ENCODE data around the gene PRIMPOL.

The PRIMPOL gene

DNA sequence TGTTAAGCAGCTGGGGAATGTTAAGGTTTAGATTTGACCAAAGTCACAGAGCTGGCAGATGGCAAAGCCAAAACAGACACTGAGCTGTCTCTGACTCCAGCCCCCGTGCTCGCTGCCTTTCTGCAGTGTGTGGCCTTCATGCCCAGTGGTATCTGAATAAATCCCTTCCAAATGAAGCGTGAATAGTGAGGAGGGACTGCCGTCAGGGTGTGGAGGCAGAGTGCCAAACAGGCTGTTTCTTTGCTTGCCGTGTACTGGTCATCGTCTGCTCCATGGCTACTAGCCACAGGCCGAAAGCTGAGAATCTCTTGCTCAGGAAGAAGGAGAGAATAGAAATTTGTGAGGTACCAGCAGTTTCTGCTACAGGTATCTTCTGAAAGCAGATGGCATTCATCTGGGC, 19.7 kb downstream of the PRIMPOL start:
- DNase-seq, result no peak

DNA sequence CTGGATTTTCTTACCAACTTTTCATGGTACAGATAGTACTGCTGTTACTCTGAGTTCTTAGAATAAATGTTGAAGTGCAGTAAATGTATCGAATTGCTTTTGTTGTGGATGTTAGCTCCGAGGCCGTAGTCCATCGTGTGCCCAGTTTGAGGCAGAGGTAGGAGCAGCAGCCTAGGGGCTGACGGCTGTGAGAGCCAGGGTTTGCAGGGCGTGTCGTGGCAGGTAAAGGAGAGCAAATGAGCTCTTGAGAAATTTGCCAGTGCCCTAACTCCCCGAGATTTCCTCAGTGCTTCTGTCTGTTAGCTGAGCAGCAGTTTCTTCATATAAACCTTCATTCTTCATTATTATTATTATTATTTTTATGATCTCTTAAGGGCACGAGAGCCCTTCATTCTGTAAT, 21.6 kb downstream of the PRIMPOL start:
- no peak for DNase-seq

DNA sequence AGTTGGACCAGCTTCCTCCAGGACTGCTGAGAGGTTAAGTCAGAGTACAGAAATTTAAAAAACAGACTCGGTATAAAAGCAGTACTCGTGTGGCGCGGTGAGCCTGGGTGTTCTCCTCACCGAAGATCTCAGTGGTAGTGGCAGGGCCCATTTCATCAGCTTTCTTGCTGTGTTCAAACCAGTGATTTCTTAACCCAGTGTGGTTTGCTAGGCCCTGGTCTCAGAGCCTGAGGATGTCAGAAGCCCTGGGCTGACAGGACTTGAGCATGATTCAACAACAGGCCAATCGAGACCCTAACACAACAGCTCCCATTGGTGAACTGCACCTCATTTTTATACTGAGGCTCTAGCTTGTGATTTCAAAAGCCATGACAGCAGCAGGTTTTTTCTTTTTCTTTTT, 23.2 kb downstream of the PRIMPOL start:
- DNase-seq, result no peak

DNA sequence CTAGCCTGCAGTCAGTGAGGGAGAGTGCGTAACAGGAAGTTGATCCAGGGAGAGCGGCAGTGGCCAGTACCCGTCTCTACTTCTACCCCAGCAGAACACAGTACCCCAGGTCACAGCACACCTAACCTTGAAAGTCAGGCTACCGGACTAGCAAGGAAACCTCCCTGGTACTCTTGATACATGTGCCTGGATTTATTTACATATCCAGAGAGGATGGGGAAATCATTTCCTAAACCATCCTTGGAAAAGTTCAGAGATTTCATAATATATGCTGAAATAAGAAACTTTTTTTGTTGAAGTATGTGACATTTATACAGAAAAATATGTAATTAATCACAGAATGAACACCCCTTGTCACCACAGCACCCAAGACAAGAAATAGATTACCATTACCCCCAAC, 24.5 kb downstream of the PRIMPOL start:
- DNase-seq, result no peak

DNA sequence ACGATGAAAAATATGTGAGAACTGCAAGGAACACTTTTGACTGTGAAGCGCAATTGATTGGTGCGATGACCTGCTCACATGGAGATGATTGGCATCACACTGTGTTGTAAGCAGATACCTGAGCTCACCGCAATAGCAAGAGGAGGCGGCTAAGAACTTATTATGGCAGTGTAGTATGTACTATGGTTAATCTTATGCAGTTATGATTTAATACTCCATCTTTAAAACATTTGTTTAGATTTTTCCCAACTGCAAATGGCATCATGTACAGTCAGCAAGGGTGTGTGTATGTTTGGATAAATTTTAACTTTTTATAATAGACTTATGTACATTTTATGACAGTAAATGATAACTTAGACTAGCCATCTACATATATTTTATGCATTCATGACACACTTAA, 25.5 kb downstream of the PRIMPOL start:
- DNase-seq, result no peak

DNA sequence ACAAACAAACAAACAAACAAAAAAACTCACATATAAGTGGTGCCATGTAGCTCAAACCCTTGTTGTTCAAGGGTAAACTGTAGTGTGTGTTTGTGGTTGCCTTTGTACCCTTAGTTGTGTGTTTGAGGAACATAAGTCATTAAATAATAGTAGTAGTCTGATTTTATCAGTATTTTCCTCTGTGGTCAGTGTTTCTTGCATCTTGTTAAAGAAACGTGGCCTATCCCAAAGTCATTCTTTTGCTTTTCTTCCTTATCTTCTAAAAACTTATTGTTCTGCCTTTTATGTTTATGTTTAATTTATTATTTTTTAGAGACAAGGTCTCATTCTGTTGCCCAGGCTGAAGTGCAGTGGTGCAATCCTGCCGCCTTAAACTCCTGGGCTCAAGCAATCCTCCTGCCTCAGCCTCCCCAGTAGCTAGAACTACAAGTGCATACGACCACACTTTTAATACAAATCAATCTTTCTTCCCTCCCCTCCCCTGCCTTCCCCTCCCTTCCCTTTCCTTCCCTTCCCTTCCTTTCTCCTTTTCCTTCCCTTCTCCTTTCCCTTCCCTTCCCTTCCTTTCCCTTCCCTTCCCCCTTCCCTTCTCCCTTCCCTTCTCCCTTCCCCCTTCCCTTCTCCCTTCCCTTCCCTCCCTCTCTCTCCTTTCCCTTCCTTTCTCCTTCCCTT, 26.4 kb downstream of the PRIMPOL start:
- no peak for DNase-seq

DNA sequence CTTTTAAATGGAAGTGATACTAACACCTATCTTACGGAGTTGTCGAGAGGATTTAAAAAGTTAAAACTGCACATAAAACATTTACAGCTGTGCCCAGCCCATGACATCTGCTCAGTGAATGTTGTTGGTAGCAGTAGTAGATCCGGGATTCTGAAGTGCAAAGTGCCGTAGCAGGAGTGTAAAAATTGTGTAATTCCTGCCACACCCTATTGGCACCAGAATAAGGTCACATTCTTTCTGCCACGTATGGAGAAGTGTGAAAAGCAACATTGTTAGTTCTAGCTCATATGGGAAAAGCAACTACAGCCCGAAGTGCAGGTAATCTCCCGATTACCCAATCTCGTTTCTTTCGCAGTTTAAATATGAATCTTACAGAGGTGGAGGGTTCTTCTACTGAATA, 31.2 kb downstream of the PRIMPOL start:
- no peak for DNase-seq

DNA sequence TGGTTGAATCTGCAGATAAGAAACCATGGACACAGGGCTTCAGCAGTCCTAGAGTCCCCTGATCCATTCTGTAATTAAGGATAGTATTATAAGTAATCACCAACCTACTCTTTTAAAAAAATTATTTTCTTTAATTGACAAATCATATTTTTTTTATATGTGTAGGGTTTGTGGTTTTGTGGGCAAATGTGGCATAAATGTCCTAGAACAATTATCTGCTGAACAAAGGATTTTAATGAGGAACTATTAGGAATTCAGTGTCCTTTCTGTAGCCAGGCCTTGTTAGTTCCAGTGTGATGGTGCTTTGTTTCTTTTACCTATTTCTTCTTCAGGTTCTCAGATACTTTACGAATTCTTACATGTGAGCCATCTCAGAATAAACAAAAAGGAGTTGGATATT, 32.4 kb downstream of the PRIMPOL start:
- no peak for DNase-seq

DNA sequence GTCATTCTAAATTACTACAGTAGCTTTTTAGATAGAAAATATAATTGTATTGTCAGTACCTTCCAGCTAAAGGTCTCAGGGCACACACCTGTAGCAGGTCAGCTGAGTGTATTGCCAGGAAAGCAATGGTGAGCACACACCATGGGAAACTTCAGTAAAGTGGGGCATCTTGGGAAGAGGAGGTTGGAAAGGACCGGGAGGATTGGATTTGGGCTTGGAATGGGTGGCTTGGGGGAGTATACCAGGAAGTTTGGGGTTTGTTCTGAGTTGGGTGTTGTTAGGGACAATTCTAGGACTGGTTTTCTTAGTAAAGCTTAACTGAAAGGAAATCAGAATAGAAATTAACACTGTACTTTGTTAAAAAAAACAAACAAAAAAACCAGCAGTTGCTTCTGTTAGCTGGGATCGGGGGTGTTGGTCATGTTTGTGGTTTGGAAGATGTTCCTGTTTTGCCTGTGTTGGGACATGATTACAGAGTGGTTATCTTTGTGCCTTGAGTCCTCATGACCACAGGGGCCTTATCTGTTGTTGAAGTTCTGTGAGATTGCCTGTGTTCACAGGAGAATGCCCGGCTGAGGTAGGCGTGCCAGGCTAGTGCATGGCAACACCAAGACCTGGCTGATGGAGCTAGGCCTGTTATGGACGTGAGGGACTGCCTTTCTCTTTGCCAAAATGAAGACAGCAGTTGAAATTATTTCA, 35.1 kb downstream of the PRIMPOL start:
- DNase-seq, result no peak

DNA sequence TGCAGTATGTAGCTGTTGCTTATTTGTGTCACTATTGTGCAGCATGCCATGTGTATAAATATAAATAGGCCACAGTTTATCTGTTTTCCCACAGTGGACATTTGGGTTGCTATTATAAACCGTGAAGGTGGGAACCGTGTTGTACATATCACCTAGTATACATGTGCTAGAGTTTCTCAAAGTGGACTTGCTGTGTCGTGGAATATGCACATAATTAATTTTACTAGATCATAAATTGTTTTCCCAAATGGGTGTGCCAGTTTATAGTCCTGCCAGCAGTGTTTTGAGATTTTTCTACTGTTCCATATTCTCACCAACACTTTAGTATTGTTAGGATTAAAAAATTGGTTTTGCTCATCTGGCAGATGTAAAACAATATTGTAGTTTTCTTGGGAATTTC, 38.5 kb downstream of the PRIMPOL start:
- DNase-seq, result no peak

DNA sequence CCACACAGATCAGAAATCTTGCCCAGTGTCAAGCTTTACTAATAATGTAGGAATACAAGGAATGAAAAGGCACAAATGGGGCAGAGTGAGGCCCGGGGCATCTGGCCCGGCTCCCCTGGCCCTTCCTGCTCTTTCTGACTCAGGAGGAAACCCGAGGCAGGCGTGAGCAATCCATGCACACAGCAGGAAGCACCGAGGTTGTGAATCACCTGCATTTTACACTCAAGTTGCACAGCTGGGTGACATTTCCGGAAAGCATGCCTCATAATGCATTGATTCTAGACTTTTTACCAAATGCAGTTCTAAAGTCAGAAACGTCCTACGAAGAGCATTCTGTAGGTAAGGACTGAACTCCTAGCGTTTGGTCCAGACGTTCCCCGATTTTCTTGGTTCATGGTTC, 38.9 kb downstream of the PRIMPOL start:
- DNase-seq, result no peak

DNA sequence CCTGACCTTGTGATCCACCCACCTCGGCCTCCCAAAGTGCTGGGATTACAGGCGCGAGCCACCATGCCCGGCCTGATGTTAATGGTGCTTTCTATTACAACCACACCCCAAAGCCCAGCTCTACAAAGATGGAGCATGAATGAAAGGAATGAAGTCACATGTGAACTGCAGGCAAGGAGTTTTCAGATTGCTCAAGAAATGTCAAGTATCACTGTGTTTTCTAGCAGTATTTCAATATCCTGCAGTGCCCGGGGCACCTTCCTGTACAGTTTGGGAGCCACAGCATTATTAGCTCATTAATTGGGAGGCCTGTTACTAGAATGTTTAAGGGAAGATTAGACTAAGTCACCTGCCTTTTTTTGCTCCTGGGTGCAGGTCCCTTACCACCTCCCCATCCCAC, 40.1 kb downstream of the PRIMPOL start:
- no peak for DNase-seq

DNA sequence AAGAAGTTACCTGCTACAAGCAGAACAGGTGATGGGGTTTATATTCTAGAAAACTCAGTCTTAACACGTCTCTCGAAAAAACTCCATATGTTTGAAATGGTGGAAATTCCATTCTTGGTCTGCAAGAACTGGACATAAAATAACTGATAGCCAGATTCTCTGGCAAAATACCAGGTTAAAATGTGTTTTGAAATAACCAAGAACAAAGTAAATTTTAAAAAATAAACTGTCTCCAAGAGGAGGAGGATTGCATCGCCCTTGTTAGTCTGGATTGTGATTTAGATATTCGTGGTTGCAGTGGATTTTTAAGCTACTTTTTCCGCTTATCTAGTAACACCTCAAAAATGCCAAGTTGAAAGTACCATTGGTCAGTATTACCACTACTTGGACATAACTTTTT, 43.5 kb downstream of the PRIMPOL start:
- no peak for DNase-seq

DNA sequence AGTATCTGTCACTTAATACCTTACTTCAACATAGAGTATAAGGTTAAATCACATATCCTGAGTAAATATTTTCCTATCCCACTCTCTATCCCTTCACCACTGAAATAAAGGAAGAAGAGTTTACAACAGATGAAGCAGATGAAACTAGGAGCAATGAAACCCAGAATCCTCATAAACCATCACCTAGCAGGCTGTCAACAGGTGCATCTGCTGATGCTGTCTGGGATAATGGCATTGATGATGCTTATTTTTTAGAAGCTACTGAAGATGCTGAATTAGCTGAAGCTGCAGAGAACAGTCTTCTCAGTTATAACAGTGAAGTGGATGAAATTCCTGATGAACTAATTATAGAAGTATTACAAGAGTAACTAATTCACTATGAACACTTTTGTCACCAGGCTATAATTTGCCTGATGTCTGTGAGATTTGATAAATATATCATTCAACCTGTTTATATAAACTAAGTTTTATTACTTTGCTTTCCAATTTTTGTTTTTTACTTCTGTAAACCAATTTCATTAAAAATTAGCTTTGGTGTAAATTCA, 44.9 kb downstream of the PRIMPOL start:
- DNase-seq, result no peak

DNA sequence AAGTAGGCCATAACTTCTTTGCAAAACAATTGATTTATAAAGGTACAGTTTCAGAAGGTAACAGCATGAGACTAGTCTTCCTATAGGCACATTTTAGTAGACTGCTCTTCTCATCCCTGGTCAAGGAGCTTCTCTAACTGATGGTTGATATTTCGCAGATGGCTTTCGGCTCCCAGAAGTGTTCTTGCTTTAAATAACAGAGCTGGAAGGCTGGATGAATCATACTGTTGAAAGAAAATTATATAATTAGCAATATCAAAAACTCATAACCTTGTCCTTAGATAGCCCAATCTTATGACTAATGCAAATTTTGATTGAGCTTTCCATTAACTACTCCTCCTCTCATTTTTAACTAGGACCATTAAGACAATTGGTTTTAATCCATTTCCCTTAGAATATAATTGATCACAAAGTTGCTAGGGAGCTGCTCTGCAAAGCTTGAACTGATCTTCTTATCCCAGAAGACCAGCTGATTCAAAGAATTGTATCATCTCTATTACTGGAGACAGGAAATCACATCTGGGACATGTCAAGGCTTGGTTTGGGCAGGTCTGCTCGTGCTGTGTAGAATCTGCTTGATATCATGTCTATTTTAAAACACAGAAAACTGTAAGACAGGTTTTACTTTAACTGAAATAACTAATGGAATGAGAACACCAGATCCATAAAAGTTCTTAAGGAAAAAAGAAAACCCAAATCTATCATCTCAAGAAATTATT, 45.8 kb downstream of the PRIMPOL start:
- DNase-seq, result no peak

DNA sequence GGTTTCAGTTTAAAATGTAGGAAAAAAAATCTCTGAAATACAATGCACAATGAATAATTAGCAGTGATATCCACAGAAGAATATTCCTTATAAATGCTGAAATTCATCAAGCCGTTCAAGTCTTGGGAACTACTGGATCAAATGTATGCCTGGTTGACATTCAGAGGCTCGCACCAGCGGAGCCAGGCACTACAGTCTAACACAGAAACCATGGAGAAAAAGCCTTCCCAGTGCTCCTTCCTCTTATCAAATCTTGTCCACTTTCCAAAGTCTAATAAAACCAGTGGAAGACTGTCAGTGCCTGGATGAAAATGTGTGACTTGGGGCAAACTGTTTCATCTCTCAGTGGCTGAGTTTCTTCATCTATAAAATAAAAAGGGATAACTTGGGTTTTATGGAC, 48.4 kb downstream of the PRIMPOL start:
- no peak for DNase-seq

DNA sequence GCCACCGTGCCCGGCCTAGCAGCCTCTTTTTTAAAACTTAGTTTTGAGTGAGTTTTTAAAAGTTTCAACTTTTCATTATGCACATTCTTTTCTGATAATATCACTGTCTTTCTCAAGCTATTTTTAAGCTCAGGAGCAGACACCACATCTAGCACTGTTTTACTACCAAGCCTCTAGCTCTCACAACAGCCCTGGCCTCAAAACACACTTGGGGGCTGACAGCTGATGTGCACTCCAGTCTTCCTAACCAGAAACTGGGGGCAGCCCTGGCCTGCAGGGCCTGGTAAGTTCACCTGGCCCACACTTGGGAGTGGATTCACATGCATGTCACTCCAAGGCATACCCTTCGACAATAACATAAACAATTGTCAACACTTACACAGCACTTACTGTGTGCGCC, 50.4 kb downstream of the PRIMPOL start:
- DNase-seq, result no peak

DNA sequence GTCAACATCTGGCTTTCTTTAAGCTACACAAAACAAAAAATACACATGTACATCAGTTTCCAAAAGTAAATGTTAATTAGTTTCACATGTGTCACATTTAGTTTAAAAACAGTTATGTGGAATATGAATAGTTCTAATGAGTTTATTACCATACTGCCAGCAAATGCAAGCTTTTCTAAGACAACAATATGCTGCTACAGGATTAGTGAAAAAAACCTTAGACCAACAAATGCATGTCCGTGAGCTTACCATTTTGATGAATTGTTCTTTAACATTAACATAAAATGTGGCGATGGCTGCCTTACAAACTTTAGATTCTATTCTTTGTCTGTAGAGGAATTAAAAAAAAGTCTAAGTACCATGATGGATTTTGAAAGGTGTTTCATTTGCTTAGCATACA, 52.6 kb downstream of the PRIMPOL start:
- DNase-seq, result no peak

DNA sequence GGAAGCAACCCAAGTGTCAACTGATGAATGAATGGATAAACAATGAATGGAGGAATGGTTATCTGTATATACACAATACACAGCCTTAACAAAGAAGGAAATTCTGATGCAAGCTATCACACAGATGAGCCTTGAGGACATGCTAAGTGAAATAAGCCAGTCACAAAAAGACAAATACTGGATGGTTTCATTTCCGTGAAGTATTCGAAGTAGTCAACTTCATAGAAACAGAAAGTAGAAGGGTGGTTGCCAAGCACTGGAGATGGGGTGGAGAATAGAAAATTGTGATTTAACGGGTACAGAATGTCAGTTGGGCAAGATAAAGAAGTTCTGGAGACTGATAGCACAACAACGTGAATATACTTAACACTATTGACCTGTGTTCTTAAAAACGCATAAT, 56.2 kb downstream of the PRIMPOL start:
- no peak for DNase-seq

DNA sequence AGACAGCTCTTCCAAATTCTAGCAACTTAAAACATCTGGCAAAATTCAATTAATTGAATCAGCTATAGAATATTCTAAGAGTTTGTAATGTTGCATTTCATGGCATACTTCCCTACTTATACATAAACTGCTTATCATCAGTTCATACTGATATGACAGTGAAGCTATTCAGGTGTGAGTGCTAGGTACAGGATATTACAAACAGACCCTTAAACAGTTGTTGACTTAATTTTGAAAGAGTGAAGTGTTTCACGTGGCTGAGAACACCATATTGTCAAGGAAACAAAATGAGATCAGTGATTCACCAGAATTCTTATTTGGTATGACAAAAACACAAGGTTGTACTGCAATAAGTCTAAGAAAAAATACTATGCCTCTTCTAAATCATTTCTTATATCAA, 56.9 kb downstream of the PRIMPOL start:
- DNase-seq, result no peak

DNA sequence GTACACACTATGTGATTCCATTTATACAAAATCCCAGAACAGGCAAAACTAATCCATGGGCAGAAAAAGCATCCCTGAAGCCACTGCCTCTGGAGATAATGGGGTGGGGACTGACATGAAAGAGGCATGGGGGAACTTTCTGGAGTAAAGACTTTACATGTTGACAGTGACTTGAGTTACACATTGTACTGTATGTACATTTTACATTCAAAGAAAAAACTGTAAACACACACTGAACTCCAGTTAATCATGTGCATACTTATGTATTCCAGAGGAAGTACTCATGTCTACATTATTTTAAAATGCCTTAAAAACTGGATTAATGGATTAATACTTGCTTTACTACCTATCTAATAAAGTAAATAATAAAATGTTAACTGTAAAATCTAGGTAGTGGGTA, 62.8 kb downstream of the PRIMPOL start:
- no peak for DNase-seq

DNA sequence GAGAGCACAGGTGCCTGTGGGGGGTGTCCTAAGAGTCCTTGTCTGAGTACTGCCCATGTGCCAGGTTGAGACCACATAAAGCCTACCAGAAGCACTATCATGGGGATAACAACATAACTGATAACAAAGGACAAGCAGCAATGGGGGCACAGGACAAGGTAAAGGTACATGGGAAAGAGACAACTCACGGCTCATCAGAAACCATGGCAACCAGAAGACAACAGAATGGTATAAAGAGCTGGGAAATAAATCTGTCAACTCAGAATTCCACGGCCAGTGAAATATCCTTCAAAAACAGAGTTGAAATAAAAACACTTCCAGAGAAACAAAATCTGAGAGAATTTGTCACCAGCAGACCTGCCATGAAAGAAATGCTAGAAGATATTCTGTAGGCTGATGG, 64.3 kb downstream of the PRIMPOL start:
- DNase-seq, result no peak

DNA sequence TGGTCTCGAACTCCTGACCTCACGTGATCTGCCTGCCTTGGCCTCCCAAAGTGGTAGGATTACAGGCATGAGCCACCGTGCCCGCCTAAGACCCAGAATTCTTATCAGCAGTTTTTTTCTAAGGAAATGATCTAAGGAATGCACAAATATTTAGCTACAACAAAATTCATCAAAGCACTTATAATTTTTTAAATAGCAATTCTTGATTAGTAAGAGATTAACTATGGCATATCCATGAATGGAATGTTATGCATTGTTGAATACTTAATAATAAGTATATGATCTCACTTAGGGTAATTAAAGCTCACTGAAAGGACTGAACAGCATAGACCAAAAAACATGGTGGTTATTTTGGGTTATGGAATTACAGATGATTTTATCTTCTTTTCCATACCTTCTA, 66.0 kb downstream of the PRIMPOL start:
- DNase-seq, result no peak

DNA sequence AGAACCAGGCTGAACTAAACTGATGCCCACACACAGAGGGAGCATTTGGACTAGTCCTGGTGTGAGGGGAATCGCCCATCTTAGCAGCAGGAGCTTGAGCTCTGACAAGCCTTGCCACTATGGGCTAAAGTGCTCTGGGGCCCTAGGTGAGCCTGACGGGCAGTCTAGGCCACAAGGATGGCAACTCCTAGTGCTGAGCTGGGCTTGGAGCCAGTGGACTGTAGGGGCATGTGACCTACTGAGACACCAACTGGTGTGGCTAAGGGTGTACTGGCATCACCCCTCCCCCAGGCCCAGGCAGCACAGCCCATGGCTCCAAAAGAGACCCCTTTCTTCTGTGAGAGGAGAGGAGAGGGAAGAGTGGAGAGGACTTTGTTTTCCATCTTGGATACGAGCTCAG, 69.9 kb downstream of the PRIMPOL start:
- no peak for DNase-seq
